Aortic smooth muscle cell (primary cell): ENCODE measurements around the gene CGNL1. TPM values are rescaled to one million over a fixed set of nuclear protein-coding genes. Genes with fewer than 3 reads are reported as not detected.

Experiments
- total RNA-seq: library from RNA; depleted of rRNA; stranded (reverse); fragments of >200 nt; gene quantifications from 2 replicates; pipeline ENCODE4 v1.2.3, GENCODE V29; 2014

The CGNL1 gene
- 3.3 and 9.5 TPM in 2 replicates for total RNA-seq

GRCh38 chr15:57375827-57376695 is at the start of gene CGNL1:
Gene CGNL1 (plus strand): TSS chr15:57376505. CDS start chr15:57438000, 61,495 bp downstream.

GRCh38 chr15:57591822-57592367 is 215.6 kb downstream of the CGNL1 start, which contains the start of gene MYZAP:
Gene MYZAP (plus strand): TSS chr15:57591904. CDS start chr15:57592035, 131 bp downstream.

Other genes with a start within 250 kb of the CGNL1 start
- gene MYZAP, start 215.4 kb downstream of the CGNL1 start, total RNA-seq: 0.44 and 0.66 TPM in 2 replicates